GM12801 (cell line): ENCODE measurements around the gene DTX1.

ENCODE experiments used
- CTCF ChIP-seq: IDR thresholded peaks from one replicate; pipeline ENCODE4 v1.5.1; 2011; ENCODE audit warnings: control low read depth; ENCODE audit not compliant: insufficient read length; ENCODE audit errors: extremely low read depth

Gene DTX1

GRCh38 chr12:113113397-113113796 lies 56.9 kb downstream of the DTX1 start:
- no peak for TF ChIP-seq CTCF

GRCh38 chr12:113114447-113115178 lies 58.1 kb downstream of the DTX1 start:
- no peak for TF ChIP-seq CTCF

- TF ChIP-seq CTCF: no peak
These were observed 59.1 kb downstream of the DTX1 start for GRCh38 chr12:113115455-113116126.

- no peak for TF ChIP-seq CTCF
These were observed 60.3 kb downstream of the DTX1 start for GRCh38 chr12:113116875-113117274.

GRCh38 chr12:113118142-113118541 lies 61.6 kb downstream of the DTX1 start:
- TF ChIP-seq CTCF: no peak

GRCh38 chr12:113119980-113120669 lies 63.6 kb downstream of the DTX1 start:
- TF ChIP-seq CTCF: no peak

GRCh38 chr12:113120670-113121370 lies 64.3 kb downstream of the DTX1 start:
- no peak for TF ChIP-seq CTCF
